HG02970 (cell line): ENCODE results near the gene ARL16.
A peak's percentile ranks its signal among the peaks of the same experiment; 100 is the strongest.

Experiments
- ATAC-seq: cut with Tn5 transposase; IDR thresholded peaks from one replicate; pipeline ENCODE4 v1.9.1; 2021; ENCODE audit warnings: mild to moderate bottlenecking, moderate library complexity, moderate number of reproducible peaks; ENCODE audit not compliant: unreplicated experiment, low FRiP score

ARL16 gene, protein sequence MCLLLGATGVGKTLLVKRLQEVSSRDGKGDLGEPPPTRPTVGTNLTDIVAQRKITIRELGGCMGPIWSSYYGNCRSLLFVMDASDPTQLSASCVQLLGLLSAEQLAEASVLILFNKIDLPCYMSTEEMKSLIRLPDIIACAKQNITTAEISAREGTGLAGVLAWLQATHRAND

DNA sequence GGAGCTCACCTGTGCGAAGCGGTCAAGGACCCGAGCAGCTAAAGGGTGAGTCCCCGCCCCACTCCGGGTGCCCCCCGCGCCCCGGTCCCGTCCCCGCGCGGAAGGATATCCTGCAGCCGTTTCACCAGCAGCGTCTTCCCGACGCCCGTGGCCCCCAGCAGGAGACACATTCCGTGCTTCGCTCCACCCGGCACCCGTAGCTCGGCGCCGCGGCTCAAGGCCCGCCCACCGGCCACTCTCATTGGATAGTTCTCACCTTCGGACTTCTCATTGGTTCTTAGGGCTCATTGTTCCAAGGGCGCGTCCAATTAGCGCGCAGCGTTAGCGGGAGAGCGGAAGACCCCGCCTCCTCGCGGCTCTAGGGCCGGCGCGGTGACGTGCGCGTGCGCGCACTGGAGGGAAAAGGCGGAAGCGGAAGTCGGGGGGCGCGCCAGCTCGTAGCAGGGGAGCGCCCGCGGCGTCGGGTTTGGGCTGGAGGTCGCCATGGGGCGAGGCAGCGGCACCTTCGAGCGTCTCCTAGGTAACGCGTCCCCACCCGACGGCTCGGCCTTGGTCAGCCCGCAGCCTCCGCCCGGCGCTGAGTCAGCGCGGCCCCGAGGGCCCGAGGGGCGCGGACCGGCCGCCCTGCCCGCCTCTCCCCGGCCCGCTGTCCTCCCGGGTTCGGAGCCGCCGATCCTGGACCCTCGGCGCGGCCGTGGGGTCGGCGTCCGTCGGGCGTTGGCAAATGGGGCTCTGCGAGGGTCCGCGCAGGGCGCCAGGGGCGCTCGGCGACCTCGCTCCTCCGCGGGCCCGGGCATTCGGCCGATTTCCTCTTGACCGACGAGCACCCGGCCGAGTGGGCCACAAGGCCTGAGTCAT is at the start of gene ARL16, which contains the start of gene HGS:
Gene ARL16 (minus strand): TSS at position 214 of the 858 bp plus-strand sequence. CDS start 44 bp downstream, at position 170.
Gene HGS (plus strand): TSS at position 428 of the 858 bp plus-strand sequence. CDS start 56 bp downstream, at position 484.
- ATAC-seq: peak; percentile 95

DNA sequence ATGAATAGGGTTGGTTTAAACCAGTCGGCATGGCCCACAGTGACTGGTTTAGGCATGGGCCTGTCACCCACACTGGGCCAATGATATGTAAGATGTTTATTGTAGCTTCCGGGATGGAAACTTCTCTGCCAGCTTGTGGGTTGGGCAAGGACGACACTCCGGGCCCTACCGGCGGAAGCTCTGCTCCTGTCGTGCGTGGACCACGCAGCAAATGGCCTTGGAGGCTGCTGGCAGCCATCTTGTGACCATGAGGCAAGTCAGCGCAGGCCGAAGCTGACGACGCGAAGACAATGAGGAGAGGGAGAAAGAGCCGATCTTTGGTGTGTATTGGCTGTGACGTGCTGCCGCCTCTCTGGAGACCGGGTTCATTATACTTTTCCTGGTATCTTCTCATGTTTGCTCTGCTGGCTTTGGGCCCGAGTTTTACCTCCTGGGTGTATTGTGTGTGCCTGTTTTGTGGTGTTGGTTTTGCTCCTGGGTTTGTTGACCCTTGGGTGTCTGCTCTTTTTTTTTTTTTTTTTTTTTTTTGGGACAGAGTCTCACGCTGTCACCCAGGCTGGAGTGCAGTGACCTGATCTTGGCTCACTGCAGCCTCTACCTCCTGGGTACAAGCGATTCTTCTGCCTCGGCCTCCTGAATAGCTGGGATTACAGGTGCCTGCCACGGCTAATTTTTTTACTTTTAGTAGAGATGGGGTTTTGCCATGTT is 43.9 kb upstream of the ARL16 start:
- ATAC-seq: no peak

DNA sequence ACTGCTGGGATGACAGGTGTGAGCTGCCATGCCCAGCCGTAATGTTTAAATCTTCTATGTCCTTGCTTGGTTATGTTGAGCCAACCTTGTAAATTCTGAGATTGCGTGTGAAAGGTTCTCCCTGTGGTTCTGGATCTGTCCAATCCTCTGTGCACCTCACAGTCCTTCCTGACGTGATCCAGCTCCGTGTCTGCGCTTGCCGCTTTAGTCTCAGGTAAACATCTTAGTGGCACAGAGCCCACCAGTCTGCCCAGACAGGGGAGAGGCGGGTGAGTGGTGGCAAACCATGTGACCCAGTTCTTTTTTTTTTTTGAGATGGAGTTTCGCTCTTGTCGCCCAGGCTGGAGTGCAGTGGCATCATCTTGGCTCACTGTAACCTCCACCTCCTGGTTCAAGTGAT is 42.4 kb upstream of the ARL16 start:
- ATAC-seq: no peak

DNA sequence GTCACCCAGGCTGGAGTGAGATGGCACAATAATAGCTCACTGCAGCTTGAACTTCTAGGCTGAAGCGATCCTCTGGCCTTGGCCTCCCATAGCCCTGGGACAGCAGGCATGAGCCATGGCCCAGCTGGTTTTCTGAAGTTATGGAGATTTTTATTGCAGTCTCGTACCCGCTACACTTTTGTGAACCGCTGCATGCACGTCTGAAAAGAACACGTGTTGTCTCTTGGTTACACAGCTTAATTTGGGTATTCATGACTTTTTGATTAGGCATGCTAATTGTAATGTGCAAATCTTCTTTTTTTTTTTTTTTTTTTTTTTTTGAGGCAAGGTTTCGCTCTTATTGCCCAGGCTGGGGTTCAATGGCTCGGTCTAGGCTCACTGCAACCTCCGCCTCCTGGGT is 41.8 kb upstream of the ARL16 start:
- ATAC-seq: no peak

DNA sequence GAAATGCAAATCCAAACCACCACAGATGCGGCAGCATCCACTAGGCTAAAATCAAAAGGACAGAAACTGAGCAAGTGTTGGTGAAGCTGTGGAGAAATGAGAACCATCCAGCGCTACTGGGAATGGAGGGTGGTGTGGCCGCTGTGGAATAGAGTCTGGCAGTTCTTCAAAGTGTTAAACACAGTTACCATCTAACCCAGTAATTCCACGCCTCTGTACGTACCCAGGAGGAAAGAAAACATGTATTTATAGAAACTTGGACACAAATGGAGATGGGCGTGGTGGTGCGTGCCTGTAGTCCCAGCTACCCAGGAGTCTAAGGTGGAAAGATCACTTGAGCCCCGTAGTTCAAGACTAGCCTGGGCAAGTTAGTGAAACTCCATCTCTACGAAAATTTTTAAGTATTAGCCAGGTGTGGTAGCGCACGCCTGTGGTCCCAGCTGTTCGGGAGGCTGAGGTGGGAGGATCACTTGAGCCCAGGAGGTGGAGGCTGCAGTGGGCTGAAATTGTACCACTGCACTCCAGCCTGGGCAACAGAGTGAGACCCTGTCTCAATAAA is 40.1 kb upstream of the ARL16 start:
- ATAC-seq: no peak

DNA sequence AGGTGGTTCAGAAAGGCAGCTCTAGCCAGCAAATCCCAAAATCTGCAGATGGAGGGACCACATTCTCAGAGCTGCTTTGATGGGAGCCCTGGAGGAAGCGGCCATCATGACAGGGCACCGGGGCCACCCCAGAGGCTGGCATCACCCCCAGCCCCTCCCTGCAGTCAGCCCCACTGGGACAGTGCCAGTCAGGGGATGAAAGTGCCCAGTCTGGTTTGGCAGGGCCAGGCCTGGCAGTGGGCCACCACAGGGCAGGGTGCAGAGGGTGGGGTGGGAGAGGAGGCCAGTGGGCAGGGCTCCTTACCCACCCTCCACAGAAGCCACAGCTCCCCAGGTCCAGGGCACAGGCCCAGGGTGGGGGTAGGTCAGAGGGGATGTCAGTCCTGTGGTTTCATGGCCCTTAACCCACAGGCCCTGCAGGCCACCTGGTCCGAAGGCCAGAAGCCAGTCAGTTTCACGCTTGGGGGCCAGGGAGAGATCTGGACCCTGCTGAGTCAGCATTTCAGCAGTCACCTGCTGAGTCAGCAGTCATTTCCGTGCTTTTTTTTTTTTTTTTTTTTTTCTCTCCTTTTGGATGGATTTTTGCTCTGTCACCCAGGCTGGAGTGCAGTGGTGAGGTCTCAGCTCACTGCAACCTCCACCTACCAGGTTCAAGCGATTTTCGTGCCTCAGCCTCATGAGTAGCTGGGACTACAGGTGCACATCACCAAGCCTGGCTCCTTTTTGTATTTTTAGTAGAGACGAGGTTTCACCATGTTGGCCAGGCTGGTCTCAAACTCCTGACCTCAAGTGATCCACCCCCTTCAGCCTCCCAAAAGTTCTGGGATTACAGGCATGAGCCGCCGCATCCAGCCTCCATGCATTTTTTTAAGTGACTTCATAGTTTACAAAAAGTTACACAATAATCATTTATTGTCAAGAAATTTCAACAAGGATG is 38.9 kb upstream of the ARL16 start:
- no peak for ATAC-seq

DNA sequence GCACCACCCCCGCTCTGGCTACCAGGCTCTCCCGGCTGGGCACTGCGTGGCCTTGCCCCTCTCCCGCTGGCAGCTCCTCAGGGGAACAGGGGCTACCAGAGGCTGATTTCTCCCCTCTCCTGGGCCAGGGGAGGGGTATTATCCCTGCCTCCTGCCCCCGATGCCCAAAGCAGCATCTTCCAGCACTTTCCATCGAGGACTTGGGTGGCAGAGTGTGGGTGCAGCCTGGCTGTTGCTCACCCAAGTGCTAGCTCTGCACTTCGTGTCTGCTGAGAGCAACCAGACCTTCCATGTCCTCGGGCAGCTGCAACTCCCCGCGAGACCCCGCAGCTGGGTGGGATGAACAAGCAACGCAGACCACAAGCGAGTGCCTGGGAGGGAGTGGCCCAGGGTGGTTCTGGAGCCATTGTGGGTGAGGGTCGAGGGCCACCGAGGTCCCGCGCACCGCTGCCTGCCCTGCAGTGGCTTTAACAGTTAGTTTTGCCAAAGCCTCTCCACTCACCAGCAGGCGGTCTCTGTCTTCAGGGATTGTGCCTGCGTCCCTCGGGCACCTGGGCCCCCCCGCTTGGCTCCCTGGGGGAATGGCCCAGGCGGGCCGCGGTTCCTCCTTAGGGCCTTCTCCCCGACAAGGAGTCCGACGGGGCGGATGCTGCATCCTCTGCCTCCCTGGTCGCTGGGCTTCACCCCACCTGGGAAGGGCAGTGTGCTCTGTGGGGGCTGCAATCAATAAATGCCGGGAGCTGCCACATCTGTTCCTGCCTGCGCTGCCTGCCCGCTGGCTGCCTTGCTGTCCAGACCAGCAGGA is 36.9 kb upstream of the ARL16 start:
- ATAC-seq: no peak

DNA sequence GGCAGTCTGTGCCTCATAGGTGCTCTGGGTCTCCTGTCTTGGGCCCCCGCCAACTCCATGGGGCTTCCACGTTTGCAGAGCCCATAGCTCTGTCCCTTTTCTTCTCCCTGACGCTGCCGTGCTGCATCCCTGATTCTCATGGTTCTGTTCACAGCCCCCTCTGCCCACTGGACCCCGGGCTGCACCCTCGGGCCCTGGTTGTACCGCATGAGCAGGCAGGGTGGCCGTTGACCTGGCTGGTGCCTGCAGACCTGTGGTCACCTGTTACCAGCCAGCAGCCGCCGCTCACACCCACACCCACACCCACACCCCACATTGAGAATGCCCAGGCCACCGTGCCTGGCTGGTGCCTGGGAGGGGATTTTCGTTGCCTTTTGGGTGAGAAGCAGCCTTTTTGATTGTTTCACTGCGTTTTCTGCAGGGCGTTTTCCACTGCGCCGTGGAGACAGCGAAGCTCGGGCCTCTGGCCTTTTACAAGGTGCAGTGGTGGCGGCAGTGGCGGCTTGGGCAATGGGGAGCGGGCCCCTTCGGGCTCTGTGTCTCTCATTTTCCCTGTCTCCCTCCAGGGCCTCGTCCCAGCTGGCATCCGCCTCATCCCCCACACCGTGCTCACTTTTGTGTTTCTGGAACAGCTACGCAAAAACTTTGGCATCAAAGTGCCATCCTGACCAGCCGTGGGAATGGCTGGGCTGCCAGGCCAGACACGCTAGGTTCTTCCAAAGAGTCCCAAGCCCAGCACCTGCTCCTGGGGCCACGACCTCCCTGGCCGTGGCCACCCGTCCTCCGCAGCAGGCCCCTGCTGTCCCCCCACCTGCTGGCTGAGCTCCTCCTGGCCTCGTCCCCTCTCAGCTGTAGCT is 36.0 kb upstream of the ARL16 start:
- no peak for ATAC-seq

DNA sequence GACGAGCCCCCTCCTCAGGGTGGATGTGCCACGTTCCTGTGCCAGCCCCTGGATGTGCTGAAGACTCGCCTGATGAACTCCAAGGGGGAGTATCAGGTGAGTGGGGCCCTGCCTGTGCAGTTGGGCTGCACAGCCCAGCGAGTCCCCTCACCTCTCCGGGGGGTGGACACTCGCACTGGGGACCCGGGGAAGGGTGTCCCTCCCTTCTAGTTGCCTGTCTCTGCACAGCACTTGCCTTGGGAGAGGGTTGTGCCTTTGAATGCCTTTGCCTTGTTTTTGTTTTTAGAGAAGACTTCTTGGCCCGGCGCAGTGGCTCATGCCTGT is 34.1 kb upstream of the ARL16 start:
- ATAC-seq: no peak

DNA sequence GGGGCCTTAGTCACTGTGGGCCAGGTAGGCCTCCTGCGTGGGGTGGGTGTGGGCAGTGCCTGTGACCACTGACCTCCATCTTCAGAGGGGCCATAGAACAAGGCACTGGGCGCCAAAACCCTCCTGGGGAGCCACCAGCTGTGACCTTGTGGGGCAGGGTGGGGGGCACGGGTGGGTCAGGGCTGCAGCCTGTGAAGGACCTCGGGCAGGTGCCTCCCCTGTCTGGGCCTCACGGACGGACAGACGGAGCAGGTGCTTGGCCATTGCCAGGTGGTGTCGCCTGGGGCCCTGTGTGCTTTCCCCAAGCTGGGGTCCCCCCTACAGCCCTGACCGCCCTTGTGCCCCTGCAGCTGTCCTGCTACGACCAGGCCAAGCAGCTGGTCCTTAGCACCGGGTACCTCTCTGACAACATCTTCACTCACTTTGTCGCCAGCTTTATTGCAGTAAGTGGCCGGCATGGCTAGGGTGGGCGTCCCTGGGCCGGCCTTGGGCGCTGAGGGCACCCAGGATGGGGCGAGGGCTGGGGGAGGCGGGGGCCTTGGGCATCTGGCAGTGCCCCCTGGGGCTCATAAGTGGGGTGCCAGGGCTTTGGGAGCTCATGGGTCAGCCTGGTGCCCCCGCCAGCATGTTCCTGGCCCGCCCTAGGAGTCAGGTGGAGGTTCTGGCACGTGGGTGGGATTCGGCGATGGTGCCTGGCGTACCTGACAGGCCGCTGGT is 33.6 kb upstream of the ARL16 start:
- no peak for ATAC-seq

DNA sequence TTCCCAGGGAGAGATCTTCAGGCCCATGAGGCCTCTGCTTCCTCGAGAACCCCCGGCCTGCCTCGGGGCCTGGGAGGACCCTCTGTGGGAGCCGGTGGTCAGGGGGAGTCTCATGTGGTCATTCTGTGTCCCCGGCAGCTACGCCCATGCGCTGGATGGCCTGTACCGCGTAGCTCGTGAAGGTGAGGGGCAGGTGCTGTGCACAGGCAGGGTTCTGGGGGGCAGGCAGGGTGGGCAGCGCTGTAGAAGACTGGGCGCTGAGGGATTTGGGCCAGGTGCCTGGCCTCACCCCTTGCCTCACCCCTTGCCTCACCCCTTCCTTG is 33.0 kb upstream of the ARL16 start:
- ATAC-seq: no peak

DNA sequence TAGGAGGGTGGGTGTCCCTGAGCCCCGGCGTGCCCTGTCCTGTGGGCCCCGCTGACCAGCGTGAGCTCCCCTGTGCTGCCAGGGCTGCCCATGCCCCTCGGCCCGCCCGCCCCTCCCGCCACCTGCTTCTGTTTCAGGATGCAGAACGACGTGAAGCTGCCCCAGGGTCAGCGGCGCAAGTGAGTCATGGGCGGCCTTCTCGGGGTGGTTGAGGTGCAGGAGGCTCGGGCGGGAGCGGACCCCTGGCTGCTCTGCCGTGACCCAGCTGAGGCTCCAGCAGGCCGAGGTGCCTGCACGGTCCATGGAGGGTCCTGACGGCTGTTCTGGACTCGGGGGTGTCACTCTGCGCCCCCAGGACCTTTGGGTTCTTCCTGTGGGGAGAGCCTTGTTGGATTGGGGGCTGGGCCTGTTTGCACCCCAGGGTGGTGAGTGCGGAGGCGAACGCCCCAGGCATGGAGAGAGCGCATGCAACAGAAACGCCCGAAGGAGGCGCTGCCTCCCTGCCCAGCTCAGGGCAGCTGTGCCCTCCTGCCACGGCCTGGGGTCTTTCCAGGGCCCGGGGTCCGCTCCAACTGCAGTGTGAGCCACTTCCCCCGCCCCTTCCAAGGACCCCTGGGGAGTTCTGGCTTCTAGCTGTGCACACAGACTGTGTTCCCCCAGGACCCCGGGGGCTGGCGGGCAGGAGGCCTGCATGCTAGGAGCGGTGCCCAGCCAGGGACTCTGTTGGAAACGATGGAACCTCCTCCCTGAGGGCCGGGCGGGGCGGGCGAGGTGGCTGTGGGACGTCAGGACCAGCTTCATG is 32.5 kb upstream of the ARL16 start:
- no peak for ATAC-seq

DNA sequence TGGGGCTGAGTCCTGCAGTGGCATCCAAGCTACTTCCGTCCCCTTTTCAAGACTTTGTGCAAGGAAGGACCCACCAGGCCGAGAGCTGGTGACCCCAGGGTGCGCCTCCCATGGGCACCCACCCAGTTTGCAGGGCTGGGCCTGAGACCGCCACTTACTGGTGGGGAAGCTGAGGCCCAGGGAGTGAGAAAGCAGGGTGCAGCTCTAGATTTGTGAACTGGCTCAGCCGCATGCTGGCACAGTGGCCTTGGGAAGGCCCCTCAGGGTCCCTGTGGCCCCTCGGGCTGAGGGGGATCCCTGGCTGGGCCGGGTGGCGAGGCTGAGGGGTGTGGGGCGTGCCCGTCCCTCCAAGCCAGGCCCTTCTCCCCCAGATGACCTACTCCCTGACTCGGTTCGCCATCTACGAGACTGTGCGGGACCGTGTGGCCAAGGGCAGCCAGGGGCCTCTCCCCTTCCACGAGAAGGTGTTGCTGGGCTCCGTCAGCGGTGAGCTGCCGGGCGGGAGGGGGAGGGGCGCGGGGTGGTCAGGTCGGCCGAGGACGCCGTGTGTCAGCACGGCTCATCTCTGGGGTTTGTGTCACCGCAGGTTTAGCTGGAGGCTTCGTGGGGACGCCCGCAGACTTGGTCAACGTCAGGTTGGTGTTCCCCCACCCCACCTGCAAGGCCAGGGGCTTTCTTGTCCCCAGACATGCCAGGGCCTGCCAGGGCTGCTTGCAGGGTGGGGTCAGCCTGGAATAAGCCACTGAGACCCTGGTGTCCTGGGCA is 31.7 kb upstream of the ARL16 start:
- no peak for ATAC-seq

DNA sequence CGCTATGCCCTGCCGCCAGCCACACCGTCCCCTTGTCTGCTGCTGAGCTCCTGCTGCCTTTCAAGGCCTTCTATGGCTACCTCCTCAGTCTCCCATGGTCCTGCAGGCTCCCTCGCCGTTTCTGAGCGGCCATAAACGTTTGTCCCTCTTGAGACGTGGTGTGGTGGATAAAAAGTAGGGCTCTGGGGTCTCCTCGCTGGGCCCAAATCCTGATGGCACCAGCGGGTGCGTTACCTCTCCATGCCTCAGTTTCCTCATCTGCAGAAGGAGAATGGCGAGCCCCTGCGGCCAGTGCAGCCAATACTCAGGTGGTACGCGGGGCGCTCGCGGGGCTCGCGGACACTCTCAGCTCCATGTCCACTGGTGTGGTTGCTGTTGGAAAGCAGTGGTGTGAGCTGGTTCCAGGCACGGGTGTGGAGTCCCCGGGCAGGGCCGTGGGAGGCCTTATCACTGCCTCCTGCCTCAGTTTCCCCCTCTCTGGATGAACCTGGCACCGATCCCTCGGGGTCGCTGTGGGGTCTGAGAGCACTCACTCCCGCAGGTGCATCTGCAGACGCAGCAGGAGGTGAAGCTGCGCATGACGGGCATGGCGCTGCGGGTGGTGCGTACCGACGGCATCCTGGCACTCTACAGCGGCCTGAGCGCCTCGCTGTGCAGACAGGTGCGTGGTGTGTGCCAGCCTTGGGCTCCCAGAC is 31.0 kb upstream of the ARL16 start:
- no peak for ATAC-seq

DNA sequence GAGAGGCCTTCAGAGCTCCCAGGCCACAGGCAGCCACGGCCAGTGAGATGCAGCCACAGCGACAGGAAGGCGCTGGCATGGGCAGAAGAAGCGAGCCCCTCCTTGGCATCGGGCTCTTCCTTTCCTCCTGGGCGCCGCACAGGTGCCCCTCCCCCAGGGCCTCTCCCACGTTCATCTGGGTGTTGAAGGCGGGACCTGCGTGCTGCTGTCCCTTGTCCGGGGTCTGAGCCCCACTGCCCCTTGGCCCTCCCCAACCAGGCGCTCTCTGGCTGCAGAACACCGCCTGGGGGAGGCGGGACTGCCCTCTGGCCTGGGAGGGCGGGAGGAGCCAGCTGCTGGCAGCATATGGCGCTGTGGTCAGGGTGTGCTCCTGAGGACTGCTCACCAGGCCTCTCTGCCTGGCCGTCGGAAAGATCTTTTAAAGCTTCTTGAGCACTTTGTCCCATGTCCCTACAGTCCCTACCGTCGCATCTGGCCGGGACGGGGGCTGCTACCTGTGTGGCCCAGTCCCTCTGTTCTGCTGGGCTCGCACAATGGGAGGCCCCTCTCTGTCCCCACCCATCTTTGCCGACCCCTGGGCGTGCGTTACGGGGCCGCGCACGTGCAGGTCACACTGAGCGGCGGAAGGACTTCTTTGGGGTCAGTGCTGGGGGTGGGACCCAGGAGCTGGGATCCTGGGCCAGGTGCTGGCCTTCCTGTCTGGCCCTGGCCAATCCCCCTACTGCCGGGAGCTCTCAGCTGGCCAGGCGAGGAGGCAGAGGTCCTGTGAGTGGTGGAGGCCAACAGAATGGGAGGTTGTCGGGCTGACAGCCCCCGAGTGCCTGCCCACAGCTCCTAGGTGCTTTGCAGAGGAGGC is 30.2 kb upstream of the ARL16 start:
- ATAC-seq: no peak
